GM23338 (cell line): ENCODE data around the gene FMN2. TPM values are rescaled to one million over a fixed set of nuclear protein-coding genes. Genes with fewer than 3 reads are reported as not detected.

Source experiments
- ATAC-seq: fragments of 200-7000 bp; cut with Tn5 transposase; 3 replicates; pipeline ENCODE4 v1.9.1; 2020
- DNase-seq: peaks from one replicate; pipeline ENCODE4 v3.0.0-alpha.2; 2015; ENCODE audit warnings: low spot score
- H2AFZ ChIP-seq: fragments of 200-600 bp; sonication (generic); 2 replicates; pipeline ENCODE4 v1.8.0; 2016; ENCODE audit warnings: antibody characterized with exemption, mild to moderate bottlenecking, moderate library complexity
- H3F3A ChIP-seq: fragments of 200-600 bp; sonication (generic); replicated peaks from 2 replicates; pipeline ENCODE4 v1.8.0; 2017; ENCODE audit warnings: antibody characterized with exemption, mixed run types, low read depth
- H3K27ac ChIP-seq: fragments of 200-600 bp; sonication (generic); 2 replicates; pipeline ENCODE4 v1.6.1; 2016; ENCODE audit warnings: low read depth
- H3K27me3 ChIP-seq: fragments of 200-600 bp; sonication (generic); 2 replicates; pipeline ENCODE4 v1.8.0; 2016; ENCODE audit warnings: mild to moderate bottlenecking, mixed run types, moderate library complexity; ENCODE audit not compliant: insufficient read depth
- H3K36me3 ChIP-seq: fragments of 200-600 bp; sonication (generic); 2 replicates; pipeline ENCODE4 v1.8.0; 2016; ENCODE audit warnings: mild to moderate bottlenecking; ENCODE audit not compliant: insufficient read depth
- H3K4me1 ChIP-seq: fragments of 200-600 bp; sonication (generic); 2 replicates; pipeline ENCODE4 v1.8.0; 2016; ENCODE audit warnings: mild to moderate bottlenecking, moderate library complexity; ENCODE audit not compliant: insufficient read depth
- H3K4me2 ChIP-seq: fragments of 200-600 bp; sonication (generic); 2 replicates; pipeline ENCODE4 v1.7.1; 2017; ENCODE audit warnings: mixed run types
- H3K4me3 ChIP-seq: fragments of 200-600 bp; sonication (generic); 2 replicates; pipeline ENCODE4 v1.6.1; 2016; ENCODE audit warnings: mixed run types
- H3K79me2 ChIP-seq: fragments of 200-600 bp; sonication (generic); replicated peaks from 2 replicates; pipeline ENCODE4 v1.8.0; 2017; ENCODE audit warnings: mild to moderate bottlenecking; ENCODE audit not compliant: insufficient read depth
- H3K9me2 ChIP-seq: fragments of 200-600 bp; sonication (generic); 2 replicates; pipeline ENCODE4 v1.8.0; 2017; ENCODE audit not compliant: insufficient read depth
- H4K20me1 ChIP-seq: fragments of 200-600 bp; sonication (generic); replicated peaks from 2 replicates; pipeline ENCODE4 v1.8.0; 2017; ENCODE audit warnings: mild to moderate bottlenecking; ENCODE audit not compliant: insufficient read depth
- H3K27ac Mint-ChIP-seq: 2 replicates; pipeline ENCODE4 v1.8.0; 2020; ENCODE audit warnings: inconsistent platforms, mild to moderate bottlenecking, moderate library complexity, mixed read lengths
- H3K27me3 Mint-ChIP-seq: 3 replicates; pipeline ENCODE4 v1.8.0; 2022; ENCODE audit warnings: low read depth, mild to moderate bottlenecking, moderate library complexity, mixed read lengths, inconsistent platforms; ENCODE audit not compliant: insufficient read depth, poor library complexity
- H3K36me3 Mint-ChIP-seq: 3 replicates; pipeline ENCODE4 v1.8.0; 2021; ENCODE audit warnings: low read depth, mild to moderate bottlenecking, inconsistent platforms, moderate library complexity, mixed read lengths
- H3K4me1 Mint-ChIP-seq: 3 replicates; pipeline ENCODE4 v1.8.0; 2020; ENCODE audit warnings: mild to moderate bottlenecking, inconsistent platforms, mixed read lengths
- H3K4me3 Mint-ChIP-seq: 3 replicates; pipeline ENCODE4 v1.8.0; 2021; ENCODE audit warnings: moderate library complexity, mild to moderate bottlenecking, inconsistent platforms, mixed read lengths
- H3K9me3 Mint-ChIP-seq: 3 replicates; pipeline ENCODE4 v1.8.0; 2020; ENCODE audit warnings: moderate library complexity, mild to moderate bottlenecking, inconsistent platforms, mixed read lengths
- CREB1 ChIP-seq: fragments of 250-450 bp; sonication (Bioruptor Pico); IDR thresholded peaks from 2 replicates; pipeline ENCODE4 v1.5.0; 2020; ENCODE audit warnings: low read depth, mild to moderate bottlenecking, moderate library complexity
- ETS1 ChIP-seq: IDR thresholded peaks from 2 replicates; pipeline ENCODE4 v1.6.1; 2016; ENCODE audit warnings: antibody characterized with exemption
- EZH2 ChIP-seq: fragments of 200-600 bp; sonication (generic); IDR thresholded peaks from one replicate; pipeline ENCODE4 v1.8.0; 2017; ENCODE audit warnings: antibody characterized with exemption, mild to moderate bottlenecking, low read depth; ENCODE audit not compliant: unreplicated experiment
- EZH2phosphoT487 ChIP-seq: fragments of 200-600 bp; sonication (generic); IDR thresholded peaks from one replicate; pipeline ENCODE4 v1.8.1; 2018; ENCODE audit warnings: antibody characterized with exemption; ENCODE audit not compliant: unreplicated experiment
- JUNB ChIP-seq: IDR thresholded peaks from one replicate; pipeline ENCODE4 v1.6.1; 2016; ENCODE audit warnings: antibody characterized with exemption; ENCODE audit not compliant: unreplicated experiment
- NANOG ChIP-seq: IDR thresholded peaks from 2 replicates; pipeline ENCODE4 v1.6.1; 2016; ENCODE audit warnings: antibody characterized with exemption, borderline replicate concordance
- POLR2AphosphoS5 ChIP-seq: IDR thresholded peaks from 2 replicates; pipeline ENCODE4 v1.6.1; 2016; ENCODE audit warnings: antibody characterized with exemption, low read depth
- REST ChIP-seq: IDR thresholded peaks from one replicate; pipeline ENCODE4 v1.6.1; 2018; ENCODE audit warnings: antibody characterized with exemption; ENCODE audit not compliant: unreplicated experiment
- STAT1 ChIP-seq: IDR thresholded peaks from one replicate; pipeline ENCODE4 v1.6.1; 2016; ENCODE audit warnings: antibody characterized with exemption; ENCODE audit not compliant: unreplicated experiment
- ZNF114 ChIP-seq: fragments of 250-450 bp; sonication (Bioruptor Pico); IDR thresholded peaks from 2 replicates; pipeline ENCODE4 v1.5.0; 2020; ENCODE audit warnings: mild to moderate bottlenecking, moderate library complexity
- ZNF331 ChIP-seq: fragments of 250-450 bp; sonication (Bioruptor Pico); IDR thresholded peaks from 2 replicates; pipeline ENCODE4 v1.5.0; 2020; ENCODE audit warnings: low read depth, mild to moderate bottlenecking, moderate library complexity
- ZNF462 ChIP-seq: fragments of 250-450 bp; sonication (Bioruptor Pico); IDR thresholded peaks from 2 replicates; pipeline ENCODE4 v1.5.0; 2020; ENCODE audit warnings: mild to moderate bottlenecking, moderate library complexity
- polyA plus RNA-seq: library from polyadenylated mRNA; unstranded; fragments of >200 nt; fragmentation: Nextera tagmentation; extraction: Ambion mirVana; gene quantifications from 2 replicates; pipeline ENCODE4 v1.2.1, GENCODE V29; 2016
- total RNA-seq: library from RNA; depleted of rRNA; stranded (reverse); fragments of >200 nt; shearing (Covaris generic); gene quantifications from 2 replicates; pipeline ENCODE4 v1.2.3, GENCODE V29; 2014

FMN2 gene
- total and polyA plus RNA-seq, 2 experiments from 2014 or later = 1.5 to 2.5 TPM

DNA sequence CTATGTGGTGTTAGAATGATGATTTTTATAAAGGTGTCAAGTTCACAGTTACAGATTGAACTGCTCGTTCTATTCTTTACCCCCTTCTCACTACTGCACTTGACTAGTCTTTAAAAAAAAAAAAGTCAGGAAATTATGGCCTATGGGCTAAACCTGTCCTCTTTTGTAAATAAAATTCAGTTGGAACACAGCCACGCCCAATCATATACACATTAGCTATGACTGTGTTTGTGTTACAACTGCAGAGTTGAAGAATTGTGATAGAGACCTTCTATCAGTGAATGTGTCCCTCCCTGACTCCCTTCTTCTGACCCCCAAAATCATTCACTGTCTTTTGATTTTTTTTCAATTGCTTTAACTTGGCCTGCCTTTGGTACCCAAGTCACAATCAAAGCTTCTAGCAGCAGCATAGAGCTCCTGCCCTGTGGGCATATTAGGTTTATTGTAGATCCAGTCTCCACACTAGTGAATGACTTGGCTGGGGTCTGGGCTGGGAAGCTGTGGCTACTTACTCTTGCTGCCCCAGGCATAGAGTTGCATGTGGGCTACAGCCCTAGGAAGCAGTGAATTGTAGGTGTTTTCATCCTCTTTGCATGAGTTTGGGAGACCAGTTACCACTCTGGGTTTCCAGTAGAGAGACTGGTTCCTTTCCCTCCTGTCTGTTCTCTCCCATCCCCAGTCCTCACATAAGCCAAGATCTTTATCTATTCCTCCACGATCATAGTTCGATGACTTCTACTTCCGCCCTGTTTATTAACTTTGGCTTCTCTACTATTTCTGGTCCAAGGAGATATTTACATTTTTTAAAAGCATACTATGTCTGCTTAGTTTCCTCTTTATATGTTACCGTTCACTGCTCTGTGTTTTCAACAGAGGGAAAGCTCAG lies 249.9 kb downstream of the FMN2 start (continued):
- no peak for TF ChIP-seq JUNB
- TF ChIP-seq ZNF331 (CRISPR knock-in tag) = no peak
- no peak for TF ChIP-seq POLR2AphosphoS5
- no peak for TF ChIP-seq ETS1

DNA sequence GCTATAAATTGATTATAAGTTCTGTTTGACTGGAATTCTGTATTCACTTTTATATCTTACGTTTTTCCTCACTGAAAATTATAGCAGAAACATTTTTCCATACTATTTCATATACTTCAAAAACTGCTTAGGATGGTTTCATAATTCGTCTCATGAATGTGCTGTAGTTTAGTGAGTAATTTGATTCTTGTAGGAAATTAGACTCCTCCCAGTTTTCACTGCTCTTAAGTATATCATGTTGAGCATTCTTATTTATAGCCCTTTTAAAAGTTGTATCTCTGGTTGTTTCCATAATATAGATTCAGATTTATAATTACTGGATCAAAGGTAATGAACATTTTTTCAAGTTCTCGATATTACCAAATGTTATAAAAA lies 250.6 kb downstream of the FMN2 start:
- H3K4me2 ChIP-seq = no peak overlapping the region
- ATAC-seq = no peak
- H3K9me2 ChIP-seq = no peaks in the 10 kb centered on the region
- DNase-seq = no peak
- H2AFZ ChIP-seq = no peak overlapping the region
- no peaks in the 10 kb centered on the region for H3F3A ChIP-seq
- no peaks in the 10 kb centered on the region for H4K20me1 ChIP-seq
- H3K4me3 ChIP-seq = no peak overlapping the region
- Mint-ChIP-seq H3K27ac (no peak overlapping the region), H3K4me1 (peaks cover 3% of the 10 kb centered on the region; the same call in 2 of the 3 replicates), H3K4me3 (no peak overlapping the region), H3K36me3 (no peaks in the 10 kb centered on the region), H3K27me3 (no peaks in the 10 kb centered on the region), H3K9me3 (no peaks in the 10 kb centered on the region)
- no peaks in the 10 kb centered on the region for H3K79me2 ChIP-seq
- no peaks in the 10 kb centered on the region for H3K36me3 ChIP-seq
- H3K27me3 ChIP-seq = no peaks in the 10 kb centered on the region
- H3K27ac ChIP-seq = no peak overlapping the region
- no peaks in the 10 kb centered on the region for H3K4me1 ChIP-seq
- TF ChIP-seq CREB1 (CRISPR knock-in tag) (no peak), EZH2 (no peak), ZNF114 (CRISPR knock-in tag) (no peak), NANOG (no peak), REST (no peak), ZNF462 (no peak), ZNF331 (CRISPR knock-in tag) (no peak), POLR2AphosphoS5 (no peak), EZH2phosphoT487 (no peak), ETS1 (no peak), STAT1 (no peak)
